Motor neuron (in vitro differentiated cells): ENCODE data around the gene DISC1. TPM values are rescaled to one million over a fixed set of nuclear protein-coding genes. Genes with fewer than 3 reads are reported as not detected.
"Not testable (repeated sequence)": the region's sequence is repeated elsewhere in the genome, so short reads cannot be mapped to it uniquely, and the experiment has no call there.

ENCODE experiments used
- ATAC-seq, 8 experiments: fragments of 200-7000 bp; cut with Tn5 transposase; replicated peaks in 6 of 8; 2 replicates each; pipeline ENCODE4 v1.8.0; 2021; ENCODE audit warnings: mild to moderate bottlenecking in 8 of 8, moderate library complexity in 8 of 8
- H3K27ac ChIP-seq, 2 donors: fragments of 250-450 bp; sonication (Bioruptor Pico); 2 replicates each; pipeline ENCODE4 v1.9.0; 2021; ENCODE audit warnings: antibody characterized with exemption in 2 of 2, mild to moderate bottlenecking in 2 of 2, moderate library complexity in 1 of 2
- H3K4me1 ChIP-seq, 2 donors: fragments of 250-450 bp; sonication (Bioruptor Pico); replicated peaks in 1 of 2; 2 replicates each; pipeline ENCODE4 v1.6.1; 2021; ENCODE audit warnings: antibody characterized with exemption in 2 of 2, mild to moderate bottlenecking in 2 of 2, moderate library complexity in 1 of 2
- H3K4me3 ChIP-seq, 5 donors: fragments of 250-450 bp; sonication (Bioruptor Pico); 2 replicates each; pipeline ENCODE4 v1.9.0; 2021; ENCODE audit warnings: antibody characterized with exemption in 5 of 5, mild to moderate bottlenecking in 5 of 5, moderate library complexity in 4 of 5
- WGBS, 10 experiments: fragments of 450-650 bp; shearing (Covaris generic); methylation state at CpG; one replicate each; pipeline ENCODE4 v1.0.0; 2022; 5-methylcytosine and 5-hydroxymethylcytosine counted together
- in situ Hi-C, 9 experiments: fragments of 400-800 bp; cut with MboI; loops; one replicate each; pipeline ENCODE4 v1.15.0; 2021; ENCODE audit warnings: low sequenced_read_pairs in 9 of 9, low pct_unique_long_range_greater_than_20kb in 2 of 9; ENCODE audit not compliant: unreplicated experiment in 9 of 9
- total RNA-seq, 8 experiments: library from RNA; unstranded; fragments of 300-600 nt; gene quantifications; 2 replicates each; pipeline versions ENCODE4 v1.2.3 to v1.2.4, GENCODE V29; 2022

The DISC1 gene
- total RNA-seq, 8 experiments from 2014 or later = 1.2 to 13.5 (median 3.7) TPM

- no peaks in the 10 kb centered on the region for H3K4me1 ChIP-seq
- H3K4me3 ChIP-seq = no peak overlapping the region
- ATAC-seq = no peak
- in situ Hi-C loops = loop anchor here in 2 of 9 experiments (25.0 kb wide), 1 partner anchor 249 kb away; no protein-coding TSS in a partner anchor
- WGBS, 10 experiments = 21 to 100% (median 74%) methylated on average over 1 to 5 of the region's 5 CpGs; no CpG with 5 or more reads in 1 of the 10 experiments
- H3K27ac ChIP-seq = no peak overlapping the region
These were observed 15.5 kb upstream of the DISC1 start for GRCh38 chr1:231611111-231611510.

- Histone ChIP-seq H3K4me3 (no peak overlapping the region), H3K4me1 (no peaks in the 10 kb centered on the region), H3K27ac (no peak overlapping the region)
- WGBS, 10 experiments = 78 to 100% (median 89%) methylated on average over 2 to 5 of the region's 5 CpGs; no CpG with 5 or more reads in 3 of the 10 experiments
- ATAC-seq = no peak
- in situ Hi-C loops = loop anchor here in 2 of 9 experiments (25.0 kb wide), 1 partner anchor 250 kb away; no protein-coding TSS in a partner anchor
These were observed 14.7 kb upstream of the DISC1 start for GRCh38 chr1:231611851-231612250.

GRCh38 chr1:231612393-231613089, 14.0 kb upstream of the DISC1 start:
- in situ Hi-C loops = loop anchor here in 2 of 9 experiments (25.0 kb wide), 1 partner anchor 250 kb away; no protein-coding TSS in a partner anchor
- Histone ChIP-seq H3K27ac (no peak overlapping the region), H3K4me1 (no peaks in the 10 kb centered on the region), H3K4me3 (no peak overlapping the region)
- 62 to 100% (median 87%) methylated on average over 1 to 10 of the region's 10 CpGs for WGBS, 10 experiments
- no peak for ATAC-seq

GRCh38 chr1:231613419-231614349, 12.9 kb upstream of the DISC1 start:
- ATAC-seq = no peak
- Histone ChIP-seq H3K4me1 (peaks cover 9 to 10% of the 10 kb centered on the region in 2 donors), H3K4me3 (no peak overlapping the region), H3K27ac (no peak overlapping the region)
- WGBS, 10 experiments = 0 to 77% (median 65%) methylated on average over 1 to 7 of the region's 7 CpGs; no CpG with 5 or more reads in 1 of the 10 experiments
- in situ Hi-C loops = loop anchor here in 2 of 9 experiments (25.0 kb wide), 1 partner anchor 251 kb away; no protein-coding TSS in a partner anchor

GRCh38 chr1:231616667-231617066, 9.9 kb upstream of the DISC1 start:
- H3K4me3 ChIP-seq = no peak overlapping the region
- 18 to 100% (median 86%) methylated on average over 1 to 2 of the region's 2 CpGs; no CpG with 5 or more reads in 2 of the 10 experiments for WGBS, 10 experiments
- H3K27ac ChIP-seq = no peak overlapping the region
- ATAC-seq = no peak
- in situ Hi-C loops = loop anchor here in 2 of 9 experiments (25.0 kb wide), 1 partner anchor 254 kb away; no protein-coding TSS in a partner anchor
- peaks cover 12 to 14% of the 10 kb centered on the region in 2 donors for H3K4me1 ChIP-seq

GRCh38 chr1:231618609-231619256, 7.9 kb upstream of the DISC1 start:
- in situ Hi-C loops = loop anchor here in 2 of 9 experiments (25.0 kb wide), 1 partner anchor 256 kb away; no protein-coding TSS in a partner anchor
- peak in 5 of 8 experiments; percentile 74 to 97 (median 94) for ATAC-seq
- H3K27ac ChIP-seq = peak overlapping the region in 1 of 2 donors; percentile 38
- H3K4me1 ChIP-seq = peaks cover 12 to 14% of the 10 kb centered on the region in 2 donors
- 22 to 76% (median 56%) methylated on average over 3 to 7 of the region's 7 CpGs; no CpG with 5 or more reads in 1 of the 10 experiments for WGBS, 10 experiments
- H3K4me3 ChIP-seq = no peak overlapping the region

- peaks cover 12 to 14% of the 10 kb centered on the region in 2 donors for H3K4me1 ChIP-seq
- H3K27ac ChIP-seq = no peak overlapping the region
- ATAC-seq = no peak
- in situ Hi-C loops = loop anchor here in 2 of 9 experiments (25.0 kb wide), 1 partner anchor 257 kb away; no protein-coding TSS in a partner anchor
- H3K4me3 ChIP-seq = no peak overlapping the region
These were observed 7.3 kb upstream of the DISC1 start for GRCh38 chr1:231619257-231619634.

GRCh38 chr1:231625042-231625441, 1.5 kb upstream of the DISC1 start:
- not testable (repeated sequence) for H3K4me3 ChIP-seq, H3K27ac ChIP-seq, ATAC-seq, H3K4me1 ChIP-seq
- in situ Hi-C loops = loop anchor here in 1 of 9 experiments (10.0 kb wide), 1 partner anchor 70 kb away; no protein-coding TSS in a partner anchor
- WGBS, 10 experiments = 40 to 95% (median 87%) methylated on average over 1 to 4 of the region's 4 CpGs

GRCh38 chr1:231625975-231626534, 535 bp upstream of the DISC1 start:
- Histone ChIP-seq H3K27ac (no peak overlapping the region), H3K4me1 (no peaks in the 10 kb centered on the region), H3K4me3 (peak overlapping the region; percentile 44 to 61 (median 52))
- in situ Hi-C loops = loop anchor here in 1 of 9 experiments (10.0 kb wide), 1 partner anchor 69 kb away; no protein-coding TSS in a partner anchor
- peak in 1 of 8 experiments; percentile 4 for ATAC-seq
- 0 to 76% (median 49%) methylated on average over 1 to 6 of the region's 7 CpGs; no CpG with 5 or more reads in 3 of the 10 experiments for WGBS, 10 experiments

- peak overlapping the region; percentile 44 to 61 (median 52) for H3K4me3 ChIP-seq
- no peak overlapping the region for H3K27ac ChIP-seq
- WGBS, 10 experiments = 0 to 20% (median 1%) methylated on average over 1 to 39 of the region's 49 CpGs; no CpG with 5 or more reads in 5 of the 10 experiments
- no peaks in the 10 kb centered on the region for H3K4me1 ChIP-seq
- in situ Hi-C loops = loop anchor here in 1 of 9 experiments (10.0 kb wide), 1 partner anchor 68 kb away; no protein-coding TSS in a partner anchor
- peak; percentile 53 to 71 (median 62) for ATAC-seq
These were observed 493 bp downstream of the DISC1 start for GRCh38 chr1:231626951-231627614.

GRCh38 chr1:231628207-231628876, 1.8 kb downstream of the DISC1 start:
- peak in 3 of 8 experiments; percentile 6 to 15 (median 8) for ATAC-seq
- H3K27ac ChIP-seq = no peak overlapping the region
- WGBS, 10 experiments = 28 to 96% (median 83%) methylated on average over 4 to 5 of the region's 5 CpGs; no CpG with 5 or more reads in 1 of the 10 experiments
- H3K4me3 ChIP-seq = no peak overlapping the region
- no peaks in the 10 kb centered on the region for H3K4me1 ChIP-seq
- in situ Hi-C loops = loop anchor here in 1 of 9 experiments (10.0 kb wide), 1 partner anchor 66 kb away; no protein-coding TSS in a partner anchor
